ENCODE data around the gene SYK.
"Not testable (repeated sequence)": the region's sequence is repeated elsewhere in the genome, so short reads cannot be mapped to it uniquely, and the experiment has no call there.

Gene SYK

GRCh38 chr9:90801241-90801972 lies at the start of gene SYK:
SYK (plus strand) TSS chr9:90801819; CDS start chr9:90843899, 42,080 bp downstream.
- no peak for DNase-seq

GRCh38 chr9:90755514-90756371 lies 45.9 kb upstream of the SYK start:
- not testable (repeated sequence) for DNase-seq

DNA sequence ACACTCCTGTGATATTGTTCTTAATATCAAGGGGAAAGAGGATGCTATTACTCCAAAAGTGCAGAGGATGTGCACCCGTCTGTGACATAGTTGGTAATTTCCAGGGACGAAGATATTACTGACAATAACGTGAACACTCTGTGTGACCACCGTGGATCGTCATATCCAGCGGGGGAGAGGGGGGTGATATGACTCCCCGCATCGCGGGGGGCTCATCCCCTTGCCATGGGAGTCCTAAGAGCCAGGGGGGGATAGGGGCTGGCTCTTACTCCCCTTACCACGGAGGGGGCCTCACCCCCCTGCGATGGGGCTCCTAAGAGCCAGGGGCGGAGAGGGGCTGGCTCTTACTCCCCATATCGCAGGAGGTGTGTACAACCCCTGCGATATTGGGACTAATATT lies 41.0 kb upstream of the SYK start:
- not testable (repeated sequence) for DNase-seq

DNA sequence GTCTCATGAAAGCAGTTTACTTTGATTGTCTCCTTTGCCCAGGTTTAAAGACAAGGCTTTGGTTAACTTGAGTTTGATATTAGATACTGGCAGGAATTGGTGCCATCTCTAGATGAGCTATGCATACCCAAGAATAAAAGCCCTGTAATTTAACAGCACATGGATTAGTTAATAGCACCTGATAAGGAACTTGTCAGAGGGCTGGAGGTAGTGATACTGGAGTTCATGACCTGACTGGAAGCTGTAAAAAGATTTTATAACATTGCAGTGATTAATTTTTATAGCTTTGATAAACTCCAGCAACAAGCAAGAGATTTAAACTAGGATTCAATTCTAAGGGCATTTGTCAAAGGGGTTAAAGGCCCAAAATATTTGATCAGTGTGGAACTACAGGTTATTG lies 34.9 kb upstream of the SYK start:
- no peak for DNase-seq

DNA sequence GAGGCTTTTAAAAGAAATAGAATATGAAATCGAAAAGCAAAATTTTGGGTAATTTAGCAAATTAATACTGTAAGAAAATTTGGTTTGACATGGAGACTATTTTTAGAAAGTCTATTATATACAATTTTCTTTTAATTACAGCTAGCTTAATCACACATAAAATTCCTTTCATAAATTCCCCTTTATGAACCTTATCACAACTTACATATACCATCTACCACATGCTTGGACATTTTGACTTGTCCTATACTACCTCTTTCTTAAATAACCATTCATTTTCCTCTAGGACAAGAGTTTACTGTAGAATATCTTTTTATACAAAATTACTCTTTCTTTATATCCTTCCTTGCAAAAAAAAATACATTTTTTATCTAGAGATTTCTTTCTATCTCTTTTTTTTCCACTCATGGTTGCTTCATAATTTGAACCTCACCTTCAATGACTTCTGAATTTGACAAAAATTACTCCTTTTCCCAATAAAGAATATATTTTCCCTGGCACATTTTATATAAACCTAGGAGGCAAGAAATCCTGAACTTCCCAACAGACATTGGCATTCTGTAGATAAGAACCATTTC lies 34.0 kb upstream of the SYK start:
- no peak for DNase-seq

DNA sequence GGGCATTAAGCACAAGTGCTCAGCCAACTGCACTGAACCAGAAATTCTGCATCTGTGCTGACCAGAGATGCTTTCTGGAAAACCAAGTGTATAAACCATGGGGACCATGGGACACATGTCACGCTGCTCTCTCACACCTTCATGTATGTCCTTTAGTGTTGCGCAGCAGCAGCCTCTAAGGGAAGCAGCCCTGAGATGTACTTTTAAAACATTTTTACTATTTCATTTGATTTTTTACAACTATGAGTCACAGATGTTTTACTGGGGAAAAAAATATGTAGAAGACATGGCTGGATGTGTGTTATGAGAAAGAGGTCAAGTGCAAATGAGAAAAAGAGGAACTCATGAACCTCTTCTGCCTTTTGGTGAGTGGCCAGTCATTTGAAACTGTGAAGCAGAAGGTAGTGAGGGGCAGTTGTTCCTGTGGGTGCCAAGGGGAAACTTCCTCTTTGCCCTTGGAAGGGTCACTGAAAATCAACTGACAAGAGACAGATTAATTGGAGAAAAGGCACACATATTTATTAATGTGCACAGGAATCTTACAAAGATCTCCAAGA lies 31.4 kb upstream of the SYK start:
- DNase-seq: no peak

- DNase-seq: no peak
These were observed 30.7 kb upstream of the SYK start for GRCh38 chr9:90770927-90771326.

DNA sequence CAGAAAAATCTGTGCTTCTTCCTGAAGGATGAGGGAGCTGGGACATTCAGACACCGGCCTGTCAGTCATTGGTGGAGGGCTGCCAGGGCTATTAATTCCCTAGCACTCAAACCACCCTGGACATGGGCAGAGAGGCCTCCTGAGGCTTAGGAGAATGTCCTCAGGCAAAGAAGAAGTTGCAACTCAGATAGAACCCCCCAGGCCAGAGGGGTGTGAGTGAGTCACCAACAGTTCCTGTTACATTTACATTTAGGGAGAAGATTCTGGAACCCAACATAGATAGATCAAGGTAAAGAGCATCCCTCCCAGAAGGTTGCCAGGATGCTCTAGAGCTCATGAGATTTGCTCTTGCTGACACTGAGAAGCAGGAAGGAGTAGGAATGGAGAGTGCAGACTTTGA lies 29.2 kb upstream of the SYK start:
- DNase-seq: no peak

- no peak for DNase-seq
These were observed 28.0 kb upstream of the SYK start for GRCh38 chr9:90773617-90774016.

DNA sequence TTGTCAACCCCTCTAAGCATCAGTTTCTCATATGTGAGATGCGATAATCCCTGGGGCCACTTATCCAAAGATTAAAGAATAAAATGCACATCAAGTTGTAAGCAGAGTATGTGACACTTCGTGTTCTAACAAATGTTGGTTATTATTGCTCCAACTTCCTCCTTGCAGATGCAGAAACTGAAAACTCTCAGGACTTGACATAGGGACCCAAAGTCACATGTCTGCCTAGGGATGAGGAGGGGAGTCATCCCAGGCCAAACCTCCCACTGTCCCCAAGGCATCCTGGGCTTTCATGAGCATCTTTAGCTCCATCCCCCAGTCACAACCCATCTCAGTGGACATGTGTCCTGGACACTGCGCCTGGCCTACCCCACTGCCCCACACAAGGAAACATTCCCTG lies 27.5 kb upstream of the SYK start:
- DNase-seq: no peak

- no peak for DNase-seq
These were observed 26.9 kb upstream of the SYK start for GRCh38 chr9:90774682-90775081.

GRCh38 chr9:90775657-90776056 lies 26.0 kb upstream of the SYK start:
- DNase-seq: no peak

DNA sequence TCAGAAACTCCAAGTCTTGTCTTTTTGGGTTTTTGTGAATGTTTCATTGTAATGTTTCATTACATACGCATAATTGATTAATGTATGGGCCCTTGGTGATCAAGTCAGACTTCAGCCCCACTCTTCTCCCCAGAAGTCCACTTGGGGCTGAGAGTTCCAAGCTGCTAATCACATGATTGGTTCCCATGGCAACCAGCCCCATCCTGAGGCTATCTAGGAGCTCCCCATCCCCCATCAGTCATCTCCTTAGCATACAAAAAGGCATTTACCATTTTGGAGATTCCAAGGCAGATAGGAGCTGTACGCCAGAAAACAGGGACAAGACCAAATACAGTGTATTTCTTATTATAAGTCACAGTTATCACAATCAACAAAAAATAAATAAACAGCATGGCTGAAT lies 22.9 kb upstream of the SYK start:
- DNase-seq: no peak

DNA sequence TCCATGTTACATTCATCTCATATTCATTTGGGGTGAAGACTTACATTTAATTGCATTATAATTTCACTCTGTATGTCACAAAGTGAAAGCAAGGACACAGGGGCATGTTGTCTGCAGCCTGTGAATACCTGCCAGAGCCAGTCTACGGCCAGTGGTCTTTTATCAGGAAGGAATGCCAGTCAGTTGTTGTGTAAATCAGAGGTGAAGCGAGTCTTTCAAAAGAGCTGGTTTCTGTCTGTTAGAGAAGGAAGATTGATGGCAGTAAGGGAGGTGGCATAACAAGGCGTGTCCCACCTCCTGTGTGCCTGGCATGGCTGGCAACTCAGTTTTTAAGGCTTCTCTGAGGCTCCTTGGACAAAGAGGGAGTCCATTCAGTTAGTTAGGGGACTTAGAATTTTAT lies 18.1 kb upstream of the SYK start:
- DNase-seq: no peak

- no peak for DNase-seq
These were observed 17.7 kb upstream of the SYK start for GRCh38 chr9:90783964-90784363.

DNA sequence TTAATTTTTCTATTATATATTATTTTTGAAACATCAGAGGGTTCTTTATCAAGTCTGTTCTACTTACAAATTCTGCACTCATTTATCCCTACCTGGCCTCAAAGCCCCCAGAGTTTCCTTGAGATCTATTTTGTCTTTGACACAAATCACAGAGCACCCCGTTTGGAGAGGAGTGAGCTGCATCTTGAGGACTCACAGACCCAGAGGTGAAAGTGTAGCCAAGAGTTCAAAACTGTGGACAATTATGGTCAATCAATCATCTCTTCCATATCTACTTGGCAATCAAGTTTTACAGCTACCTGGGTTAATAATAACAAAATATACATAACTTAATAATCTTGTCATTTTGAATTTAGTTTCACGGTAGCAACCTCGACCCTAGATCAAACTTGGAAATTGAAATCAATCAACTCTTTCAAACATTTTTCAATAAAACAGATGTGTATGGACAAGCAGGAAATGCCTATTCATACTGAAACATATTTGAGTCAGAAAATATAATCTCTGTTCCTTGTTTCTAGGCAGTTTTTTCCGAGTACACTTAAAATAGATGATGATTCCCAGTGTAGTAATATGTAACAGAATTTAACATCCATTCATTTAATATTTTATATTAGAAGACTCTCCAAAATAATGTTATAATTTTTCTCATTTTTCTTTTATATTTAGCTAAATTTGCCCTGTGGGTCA lies 13.7 kb upstream of the SYK start:
- no peak for DNase-seq

GRCh38 chr9:90788527-90788926 lies 13.1 kb upstream of the SYK start:
- not testable (repeated sequence) for DNase-seq

DNA sequence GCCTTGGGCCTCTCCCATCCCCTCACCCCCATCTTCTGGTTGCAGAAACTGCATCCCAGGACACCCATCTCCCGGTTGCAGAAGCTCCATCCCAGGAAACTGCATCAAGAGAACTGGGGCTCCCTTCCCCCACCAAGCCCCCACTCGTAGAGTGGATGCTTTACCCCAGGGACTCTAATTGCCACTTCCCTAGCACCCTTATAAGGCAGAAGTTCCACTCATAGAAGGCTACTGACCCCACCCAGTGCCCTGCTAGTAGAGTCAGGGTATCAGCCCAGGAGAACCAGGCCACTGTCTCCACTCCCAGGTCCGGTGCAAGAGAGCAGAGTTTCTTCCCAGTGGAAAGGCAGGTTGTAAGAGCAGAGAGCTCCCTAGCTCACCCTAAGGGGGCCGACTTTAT lies 12.2 kb upstream of the SYK start:
- DNase-seq: no peak

- no peak for DNase-seq
These were observed 11.8 kb upstream of the SYK start for GRCh38 chr9:90789862-90790261.

GRCh38 chr9:90793024-90793423 lies 8.6 kb upstream of the SYK start:
- not testable (repeated sequence) for DNase-seq

GRCh38 chr9:90793729-90794128 lies 7.9 kb upstream of the SYK start:
- DNase-seq: no peak

DNA sequence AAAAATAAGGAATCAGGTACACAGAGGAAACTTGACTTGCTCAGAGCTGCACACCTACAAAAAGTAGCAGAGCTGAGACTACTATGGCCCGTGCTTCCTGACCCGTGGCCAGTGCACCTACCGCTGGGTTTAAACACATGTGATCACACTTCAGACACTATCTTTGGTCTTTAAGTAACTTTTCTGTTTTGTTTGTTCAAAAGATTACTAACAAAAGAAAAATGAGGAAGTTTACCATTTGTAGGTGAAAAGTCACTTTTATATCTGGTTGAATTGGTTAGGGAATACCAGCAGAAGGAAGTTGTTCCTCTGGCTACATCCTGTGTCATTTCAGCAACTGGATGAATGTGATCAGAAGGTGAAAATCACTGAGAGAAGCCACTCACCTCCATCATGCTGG lies 6.5 kb upstream of the SYK start:
- no peak for DNase-seq

GRCh38 chr9:90795871-90796317 lies 5.7 kb upstream of the SYK start:
- no peak for DNase-seq
